SK-MEL-5 (cell line): ENCODE results near the gene PLA2G12B. TPM values are rescaled to one million over a fixed set of nuclear protein-coding genes. Genes with fewer than 3 reads are reported as not detected.
"Not testable (repeated sequence)": the region's sequence is repeated elsewhere in the genome, so short reads cannot be mapped to it uniquely, and the experiment has no call there.

Source experiments
- DNase-seq: peaks from one replicate; pipeline ENCODE4 v3.0.0-alpha.2; 2016; ENCODE audit warnings: low read depth, low spot score
- in situ Hi-C: cut with HindIII; loops from 2 replicates; pipeline ENCODE4 v1.10.0; 2016; ENCODE audit warnings: low sequenced_read_pairs, high pct_unique_total_duplicates, low pct_unique_long_range_greater_than_20kb
- total RNA-seq: library from RNA; depleted of rRNA; stranded (reverse); fragments of >200 nt; shearing (Covaris generic); gene quantifications from 2 replicates; pipeline ENCODE4 v1.2.3, GENCODE V29; 2014; rRNA removed

PLA2G12B gene
- total RNA-seq, 1 experiment from 2014 or later = not detected

GRCh38 chr10:72910705-72911104 lies 43.9 kb downstream of the PLA2G12B start:
- DNase-seq = no peak
- in situ Hi-C loops = no loop called here

- no peak for DNase-seq
- in situ Hi-C loops = no loop called here
Measured at GRCh38 chr10:72906446-72906845, 48.2 kb downstream of the PLA2G12B start.

GRCh38 chr10:72904806-72905205 lies 49.8 kb downstream of the PLA2G12B start:
- no peak for DNase-seq
- in situ Hi-C loops = no loop called here

GRCh38 chr10:72903941-72904446 lies 50.6 kb downstream of the PLA2G12B start:
- DNase-seq, in situ Hi-C loops: not testable (repeated sequence)

- in situ Hi-C loops = no loop called here
Measured at GRCh38 chr10:72899545-72899944, 55.1 kb downstream of the PLA2G12B start.

DNA sequence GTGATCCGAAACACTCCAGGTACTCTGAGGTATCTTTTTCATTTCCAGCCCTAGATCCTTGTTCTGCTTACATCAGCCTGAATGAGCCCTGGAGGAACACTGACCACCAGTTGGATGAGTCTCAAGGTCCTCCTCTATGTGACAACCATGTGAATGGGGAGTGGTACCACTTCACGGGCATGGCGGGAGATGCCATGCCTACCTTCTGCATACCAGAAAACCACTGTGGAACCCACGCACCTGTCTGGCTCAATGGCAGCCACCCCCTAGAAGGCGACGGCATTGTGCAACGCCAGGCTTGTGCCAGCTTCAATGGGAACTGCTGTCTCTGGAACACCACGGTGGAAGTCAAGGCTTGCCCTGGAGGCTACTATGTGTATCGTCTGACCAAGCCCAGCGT lies 56.0 kb downstream of the PLA2G12B start:
- DNase-seq = no peak
- in situ Hi-C loops = no loop called here

More at GRCh38 chr10:72899545-72899944, 55.1 kb downstream of the PLA2G12B start:
- DNase-seq = no peak

GRCh38 chr10:72895236-72895850 lies 59.3 kb downstream of the PLA2G12B start:
- no peak for DNase-seq
- in situ Hi-C loops = no loop called here

- no peak for DNase-seq
- in situ Hi-C loops = no loop called here
Measured at GRCh38 chr10:72893136-72893798, 61.3 kb downstream of the PLA2G12B start, which contains the start of gene OIT3. Gene OIT3, plus strand, starts transcription at chr10:72893739. Its CDS starts 60 bp downstream, at chr10:72893799.

DNA sequence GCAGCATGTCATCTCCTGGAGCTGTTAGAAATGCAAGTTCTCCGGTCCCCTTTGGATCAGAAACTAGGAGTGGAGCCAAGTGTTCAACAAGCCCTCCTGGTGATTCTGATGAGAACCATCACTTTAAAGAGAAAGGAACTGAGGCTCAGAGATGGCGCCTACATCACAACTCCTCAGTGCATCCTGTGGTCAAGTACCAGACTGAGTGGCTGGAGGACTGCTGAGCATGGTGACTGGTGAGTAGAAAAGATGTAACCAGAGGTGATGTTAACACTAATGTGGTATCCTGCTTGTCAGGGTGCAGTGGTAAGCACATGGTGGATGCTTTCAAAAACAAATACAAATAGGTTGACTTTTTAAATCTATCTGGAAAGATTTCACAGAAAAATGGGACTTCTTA lies 64.5 kb downstream of the PLA2G12B start:
- no peak for DNase-seq
- in situ Hi-C loops = no loop called here

- no peak for DNase-seq
- in situ Hi-C loops = no loop called here
Measured at GRCh38 chr10:72889391-72889831, 65.2 kb downstream of the PLA2G12B start.

- in situ Hi-C loops = no loop called here
- no peak for DNase-seq
Measured at GRCh38 chr10:72888151-72888638, 66.4 kb downstream of the PLA2G12B start.

GRCh38 chr10:72887043-72887442 lies 67.6 kb downstream of the PLA2G12B start:
- in situ Hi-C loops = no loop called here
- DNase-seq = no peak

GRCh38 chr10:72886621-72887020 lies 68.0 kb downstream of the PLA2G12B start:
- in situ Hi-C loops = no loop called here

GRCh38 chr10:72885953-72886352 lies 68.7 kb downstream of the PLA2G12B start:
- in situ Hi-C loops = no loop called here
- DNase-seq = no peak

More at GRCh38 chr10:72886621-72887020, 68.0 kb downstream of the PLA2G12B start:
- no peak for DNase-seq

Other genes starting within 250 kb of the PLA2G12B start
- not detected in 2 replicates for gene OIT3, start 61.1 kb downstream of the PLA2G12B start, total RNA-seq
- gene P4HA1, start 142.1 kb upstream of the PLA2G12B start, total RNA-seq = 148 and 157 TPM in 2 replicates
- 2.3 and 2.4 TPM in 2 replicates for gene NUDT13, start 155.6 kb upstream of the PLA2G12B start, total RNA-seq
- gene ECD, start 213.2 kb upstream of the PLA2G12B start, total RNA-seq = 41.5 and 41.7 TPM in 2 replicates
- gene FAM149B1, start 213.3 kb upstream of the PLA2G12B start, total RNA-seq = 13.4 and 16.7 TPM in 2 replicates